ENCODE data around the gene CDH5. TPM values are rescaled to one million over a fixed set of nuclear protein-coding genes. Genes with fewer than 3 reads are reported as not detected.

The CDH5 gene, protein sequence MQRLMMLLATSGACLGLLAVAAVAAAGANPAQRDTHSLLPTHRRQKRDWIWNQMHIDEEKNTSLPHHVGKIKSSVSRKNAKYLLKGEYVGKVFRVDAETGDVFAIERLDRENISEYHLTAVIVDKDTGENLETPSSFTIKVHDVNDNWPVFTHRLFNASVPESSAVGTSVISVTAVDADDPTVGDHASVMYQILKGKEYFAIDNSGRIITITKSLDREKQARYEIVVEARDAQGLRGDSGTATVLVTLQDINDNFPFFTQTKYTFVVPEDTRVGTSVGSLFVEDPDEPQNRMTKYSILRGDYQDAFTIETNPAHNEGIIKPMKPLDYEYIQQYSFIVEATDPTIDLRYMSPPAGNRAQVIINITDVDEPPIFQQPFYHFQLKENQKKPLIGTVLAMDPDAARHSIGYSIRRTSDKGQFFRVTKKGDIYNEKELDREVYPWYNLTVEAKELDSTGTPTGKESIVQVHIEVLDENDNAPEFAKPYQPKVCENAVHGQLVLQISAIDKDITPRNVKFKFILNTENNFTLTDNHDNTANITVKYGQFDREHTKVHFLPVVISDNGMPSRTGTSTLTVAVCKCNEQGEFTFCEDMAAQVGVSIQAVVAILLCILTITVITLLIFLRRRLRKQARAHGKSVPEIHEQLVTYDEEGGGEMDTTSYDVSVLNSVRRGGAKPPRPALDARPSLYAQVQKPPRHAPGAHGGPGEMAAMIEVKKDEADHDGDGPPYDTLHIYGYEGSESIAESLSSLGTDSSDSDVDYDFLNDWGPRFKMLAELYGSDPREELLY
- total RNA-seq, result 50.9 TPM
- 100 to 1,000 TPM in 1 of 8 donors, 10 to 100 TPM in 7; 75.6 to 100 (median 89.9) TPM for polyA plus RNA-seq (ENCODE audit: insufficient read depth in 1 of 8, insufficient read length in 8 of 8, low replicate concordance in 1 of 8)
- long read RNA-seq, donor 1, full-length matches to known transcripts, result 5 of 5 reads
- long read RNA-seq, donor 1, partial matches to known transcripts, result 0 of 5 reads
- long read RNA-seq, donor 1, other reads (novel, unspliced or antisense), result 0 of 5 reads
- long read RNA-seq, donor 2, full-length matches to known transcripts, result 2 of 2 reads
- long read RNA-seq, donor 2, partial matches to known transcripts, result 0 of 2 reads
- long read RNA-seq, donor 2, other reads (novel, unspliced or antisense), result 0 of 2 reads
- long read RNA-seq, donor 3, full-length matches to known transcripts, result 8 of 13 reads
- long read RNA-seq, donor 3, partial matches to known transcripts, result 5 of 13 reads
- long read RNA-seq, donor 3, other reads (novel, unspliced or antisense), result 0 of 13 reads
- long read RNA-seq, donor 4, full-length matches to known transcripts, result 5 of 39 reads
- long read RNA-seq, donor 4, partial matches to known transcripts, result 34 of 39 reads
- long read RNA-seq, donor 4, other reads (novel, unspliced or antisense), result 0 of 39 reads
- long read RNA-seq, donor 5, full-length matches to known transcripts, result 15 of 37 reads
- long read RNA-seq, donor 5, partial matches to known transcripts, result 22 of 37 reads
- long read RNA-seq, donor 5, other reads (novel, unspliced or antisense), result 0 of 37 reads
- long read RNA-seq, donor 6, full-length matches to known transcripts, result 11 of 24 reads
- long read RNA-seq, donor 6, partial matches to known transcripts, result 13 of 24 reads
- long read RNA-seq, donor 6, other reads (novel, unspliced or antisense), result 0 of 24 reads
- long read RNA-seq, donor 7, full-length matches to known transcripts, result 9 of 50 reads
- long read RNA-seq, donor 7, partial matches to known transcripts, result 41 of 50 reads
- long read RNA-seq, donor 7, other reads (novel, unspliced or antisense), result 0 of 50 reads
- long read RNA-seq, donor 8, full-length matches to known transcripts, result 11 of 24 reads
- long read RNA-seq, donor 8, partial matches to known transcripts, result 13 of 24 reads
- long read RNA-seq, donor 8, other reads (novel, unspliced or antisense), result 0 of 24 reads
- long read RNA-seq, donor 9, full-length matches to known transcripts, result 4 of 20 reads
- long read RNA-seq, donor 9, partial matches to known transcripts, result 16 of 20 reads
- long read RNA-seq, donor 9, other reads (novel, unspliced or antisense), result 0 of 20 reads
- long read RNA-seq, donor 10, full-length matches to known transcripts, result 15 of 36 reads
- long read RNA-seq, donor 10, partial matches to known transcripts, result 21 of 36 reads
- long read RNA-seq, donor 10, other reads (novel, unspliced or antisense), result 0 of 36 reads
- long read RNA-seq, donor 11, full-length matches to known transcripts, result 10 of 16 reads
- long read RNA-seq, donor 11, partial matches to known transcripts, result 6 of 16 reads
- long read RNA-seq, donor 11, other reads (novel, unspliced or antisense), result 0 of 16 reads

- peak; percentile 87 for DNase-seq
- peaks cover 42% of the 10 kb centered on the region for H3K4me1 ChIP-seq (ENCODE audit: control insufficient read depth, insufficient read depth, low read length)
- H3K4me3 ChIP-seq (ENCODE audit: low read length), result peak within 1 kb of the TSS; percentile 43
- H3K27me3 ChIP-seq (ENCODE audit: control insufficient read depth, insufficient read depth, low read length), result peaks cover 20% of the 10 kb centered on the region
- H3K36me3 ChIP-seq (ENCODE audit: control insufficient read depth, insufficient read depth, low read length), result no peaks in the 10 kb centered on the region
- WGBS (ENCODE audit: insufficient coverage), result 45% methylated on average over 25 of the region's 25 CpGs
- peak within 1 kb of the TSS; percentile 83 for H3K27ac ChIP-seq (ENCODE audit: low read length)
- no peaks in the 10 kb centered on the region for H3K9me3 ChIP-seq (replicated peaks; ENCODE audit: control insufficient read depth, low read depth, low read length)
These were observed at the start of gene CDH5 for GRCh38 chr16:66366433-66367299. CDH5 (plus strand) TSS chr16:66366691; CDS start chr16:66379338, 12,647 bp downstream.

- Histone ChIP-seq H3K36me3 (ENCODE audit: control insufficient read depth, insufficient read depth, low read length) (no peaks in the 10 kb centered on the region), H3K4me1 (ENCODE audit: control insufficient read depth, insufficient read depth, low read length) (peaks cover 6% of the 10 kb centered on the region), H3K9me3 (replicated peaks; ENCODE audit: control insufficient read depth, low read depth, low read length) (no peaks in the 10 kb centered on the region), H3K4me3 (ENCODE audit: low read length) (no peak overlapping the region), H3K27me3 (ENCODE audit: control insufficient read depth, insufficient read depth, low read length) (peaks cover 2% of the 10 kb centered on the region), H3K27ac (ENCODE audit: low read length) (no peak overlapping the region)
- no peak for DNase-seq
- no CpG with 5 or more reads among the region's 1 CpG for WGBS (ENCODE audit: insufficient coverage)
These were observed 48.0 kb upstream of the CDH5 start for GRCh38 chr16:66318505-66318904.

DNA sequence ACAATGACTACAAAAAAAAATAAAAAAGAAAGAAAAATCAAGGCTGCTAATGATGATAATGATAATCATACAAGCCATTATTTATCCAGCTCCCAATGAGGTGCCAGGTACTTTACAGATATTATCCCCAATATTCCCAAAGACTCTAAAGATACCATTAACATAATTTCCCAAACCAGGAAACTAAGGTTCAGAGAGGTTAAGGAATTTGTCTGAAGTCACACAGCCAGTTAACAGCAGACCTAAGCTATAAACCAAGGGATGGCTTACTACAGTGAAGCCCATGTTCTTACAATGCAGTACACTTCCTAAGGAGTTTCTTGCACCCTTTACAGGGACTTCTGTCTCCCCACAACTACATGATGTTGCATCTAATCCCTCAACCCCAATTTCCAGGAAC, 45.7 kb upstream of the CDH5 start:
- Histone ChIP-seq H3K4me3 (ENCODE audit: low read length) (no peak overlapping the region), H3K27ac (ENCODE audit: low read length) (no peak overlapping the region), H3K27me3 (ENCODE audit: control insufficient read depth, insufficient read depth, low read length) (peaks cover 2% of the 10 kb centered on the region), H3K36me3 (ENCODE audit: control insufficient read depth, insufficient read depth, low read length) (no peaks in the 10 kb centered on the region), H3K9me3 (replicated peaks; ENCODE audit: control insufficient read depth, low read depth, low read length) (no peaks in the 10 kb centered on the region), H3K4me1 (ENCODE audit: control insufficient read depth, insufficient read depth, low read length) (peaks cover 14% of the 10 kb centered on the region)
- no peak for DNase-seq

DNA sequence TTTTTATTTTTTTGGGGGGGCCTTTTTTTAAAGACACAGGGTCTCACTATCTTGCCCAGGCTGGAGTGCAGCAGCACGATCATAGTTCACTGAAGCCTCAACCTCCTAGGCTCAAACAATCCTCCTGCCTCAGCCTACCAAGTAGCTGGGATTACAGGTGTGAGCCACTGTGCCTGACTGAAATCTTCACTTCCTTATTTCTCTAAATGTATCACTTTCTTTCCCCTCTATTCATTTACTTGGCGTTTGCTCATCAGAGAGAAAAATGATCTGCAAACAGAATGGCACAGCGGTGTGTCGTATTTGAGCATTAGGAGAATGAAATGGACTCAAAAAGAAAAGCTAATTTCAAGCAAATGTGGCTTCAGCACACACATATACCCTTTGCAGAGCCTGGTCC, 44.3 kb upstream of the CDH5 start:
- peaks cover 28% of the 10 kb centered on the region for H3K4me1 ChIP-seq (ENCODE audit: control insufficient read depth, insufficient read depth, low read length)
- WGBS (ENCODE audit: insufficient coverage), result 73% methylated on average over 1 of the region's 4 CpGs
- no peaks in the 10 kb centered on the region for H3K9me3 ChIP-seq (replicated peaks; ENCODE audit: control insufficient read depth, low read depth, low read length)
- peaks cover 2% of the 10 kb centered on the region for H3K27me3 ChIP-seq (ENCODE audit: control insufficient read depth, insufficient read depth, low read length)
- H3K4me3 ChIP-seq (ENCODE audit: low read length), result no peak overlapping the region
- no peaks in the 10 kb centered on the region for H3K36me3 ChIP-seq (ENCODE audit: control insufficient read depth, insufficient read depth, low read length)
- DNase-seq, result no peak
- H3K27ac ChIP-seq (ENCODE audit: low read length), result no peak overlapping the region

GRCh38 chr16:66324815-66325515, 41.5 kb upstream of the CDH5 start:
- Histone ChIP-seq H3K9me3 (replicated peaks; ENCODE audit: control insufficient read depth, low read depth, low read length) (no peaks in the 10 kb centered on the region), H3K4me1 (ENCODE audit: control insufficient read depth, insufficient read depth, low read length) (peaks cover 47% of the 10 kb centered on the region), H3K36me3 (ENCODE audit: control insufficient read depth, insufficient read depth, low read length) (no peaks in the 10 kb centered on the region), H3K4me3 (ENCODE audit: low read length) (no peak overlapping the region), H3K27me3 (ENCODE audit: control insufficient read depth, insufficient read depth, low read length) (peaks cover 2% of the 10 kb centered on the region), H3K27ac (ENCODE audit: low read length) (peak overlapping the region; percentile 86)
- WGBS (ENCODE audit: insufficient coverage), result 42% methylated on average over 6 of the region's 11 CpGs
- DNase-seq, result peak; percentile 57

DNA sequence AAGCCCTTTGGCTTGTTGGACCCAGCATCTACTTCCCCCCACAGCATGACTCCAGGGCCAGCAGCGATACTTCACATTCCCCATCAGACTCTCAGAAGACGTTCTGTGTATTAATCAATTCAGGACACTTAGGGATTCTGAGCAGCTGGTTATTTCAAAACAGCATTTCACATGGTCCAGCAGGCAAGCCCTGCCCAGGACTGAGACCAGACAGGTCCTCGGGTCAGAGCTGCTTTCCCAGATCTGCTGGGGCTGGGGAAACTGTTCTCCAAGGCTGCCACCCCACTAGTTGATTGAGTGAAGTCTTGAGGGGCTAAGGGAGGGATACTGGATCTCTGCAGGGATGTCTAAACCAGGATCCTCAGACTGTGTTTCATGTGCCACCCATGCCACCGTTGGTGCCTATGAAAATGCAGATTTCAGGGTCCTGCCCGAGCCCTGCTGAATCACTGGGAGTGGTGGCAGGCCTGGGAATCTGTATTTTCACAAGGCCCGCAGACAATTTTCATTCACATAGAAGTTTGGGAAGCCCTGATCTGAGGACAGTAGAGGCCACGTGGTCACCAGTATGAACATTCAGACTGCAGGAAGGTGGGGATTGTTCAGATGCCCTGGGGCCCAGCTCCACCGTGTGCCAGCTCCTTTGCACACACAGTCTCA, 40.6 kb upstream of the CDH5 start:
- H3K4me1 ChIP-seq (ENCODE audit: control insufficient read depth, insufficient read depth, low read length), result peaks cover 47% of the 10 kb centered on the region
- peaks cover 2% of the 10 kb centered on the region for H3K27me3 ChIP-seq (ENCODE audit: control insufficient read depth, insufficient read depth, low read length)
- DNase-seq, result no peak
- WGBS (ENCODE audit: insufficient coverage), result 56% methylated on average over 8 of the region's 8 CpGs
- H3K27ac ChIP-seq (ENCODE audit: low read length), result peak overlapping the region; percentile 86
- no peak overlapping the region for H3K4me3 ChIP-seq (ENCODE audit: low read length)
- H3K36me3 ChIP-seq (ENCODE audit: control insufficient read depth, insufficient read depth, low read length), result no peaks in the 10 kb centered on the region
- H3K9me3 ChIP-seq (replicated peaks; ENCODE audit: control insufficient read depth, low read depth, low read length), result no peaks in the 10 kb centered on the region

DNA sequence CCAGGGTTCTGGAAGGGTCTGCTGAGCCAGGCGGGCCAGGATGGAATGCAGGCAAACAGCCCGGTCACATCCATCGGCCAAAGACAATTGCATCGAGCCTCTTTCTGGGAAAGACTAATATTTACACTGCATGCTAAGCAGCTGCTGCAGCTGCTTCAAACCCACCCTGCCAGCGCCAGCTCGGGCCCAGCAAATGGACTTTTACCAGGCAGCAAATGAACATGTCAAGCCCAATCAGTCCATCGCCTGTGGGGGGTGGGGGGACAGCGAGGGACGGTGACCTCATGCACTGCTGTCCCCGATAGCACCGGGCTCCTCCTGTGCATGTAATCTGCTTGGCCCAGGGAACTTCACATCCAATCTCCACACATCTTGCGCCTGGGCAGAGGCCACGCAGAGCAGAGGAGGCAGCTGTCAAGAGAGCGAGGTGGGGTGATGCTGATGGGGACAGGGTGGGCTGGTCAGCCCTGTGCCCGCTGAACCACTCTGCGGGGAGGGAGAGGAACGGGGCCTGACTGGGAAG, 39.4 kb upstream of the CDH5 start:
- Histone ChIP-seq H3K9me3 (replicated peaks; ENCODE audit: control insufficient read depth, low read depth, low read length) (no peaks in the 10 kb centered on the region), H3K27ac (ENCODE audit: low read length) (peak overlapping the region; percentile 91), H3K36me3 (ENCODE audit: control insufficient read depth, insufficient read depth, low read length) (no peaks in the 10 kb centered on the region), H3K27me3 (ENCODE audit: control insufficient read depth, insufficient read depth, low read length) (peaks cover 2% of the 10 kb centered on the region), H3K4me1 (ENCODE audit: control insufficient read depth, insufficient read depth, low read length) (peaks cover 50% of the 10 kb centered on the region), H3K4me3 (ENCODE audit: low read length) (no peak overlapping the region)
- peak; percentile 85 for DNase-seq
- WGBS (ENCODE audit: insufficient coverage), result 31% methylated on average over 7 of the region's 17 CpGs
